Osteocyte (in vitro differentiated cells): ENCODE results near the gene NUP205. TPM values are rescaled to one million over a fixed set of nuclear protein-coding genes. Genes with fewer than 3 reads are reported as not detected.

Experiments used
- DNase-seq: peaks from one replicate; pipeline ENCODE4 v3.0.0; 2021; ENCODE audit warnings: mixed read lengths; ENCODE audit not compliant: unreplicated experiment; ENCODE audit errors: extremely low spot score
- H3K27ac Mint-ChIP-seq: one replicate; pipeline ENCODE4 v1.8.0; 2021; ENCODE audit warnings: mild to moderate bottlenecking, mixed read lengths; ENCODE audit not compliant: unreplicated experiment
- H3K27me3 Mint-ChIP-seq: one replicate; pipeline ENCODE4 v1.8.0; 2021; ENCODE audit warnings: mixed read lengths; ENCODE audit not compliant: unreplicated experiment
- H3K36me3 Mint-ChIP-seq: one replicate; pipeline ENCODE4 v1.8.0; 2021; ENCODE audit warnings: mixed read lengths; ENCODE audit not compliant: unreplicated experiment
- H3K4me1 Mint-ChIP-seq: one replicate; pipeline ENCODE4 v1.8.0; 2021; ENCODE audit warnings: mixed read lengths; ENCODE audit not compliant: unreplicated experiment
- H3K4me3 Mint-ChIP-seq: one replicate; pipeline ENCODE4 v1.8.0; 2021; ENCODE audit warnings: mild to moderate bottlenecking, moderate library complexity, mixed read lengths; ENCODE audit not compliant: unreplicated experiment
- H3K9me3 Mint-ChIP-seq: one replicate; pipeline ENCODE4 v1.8.0; 2021; ENCODE audit warnings: mixed read lengths; ENCODE audit not compliant: unreplicated experiment
- total RNA-seq: library from RNA; stranded (reverse); gene quantifications from 2 replicates; pipeline ENCODE4 v1.2.1, GENCODE V29; 2021
- TF ChIP-seq, protein P1 (sequence below): fragments of 200-600 bp; sonication (generic); IDR thresholded peaks from 2 replicates; pipeline ENCODE4 v1.5.0; 2021; ENCODE audit warnings: antibody characterized with exemption, mild to moderate bottlenecking, moderate library complexity

The NUP205 gene
- total RNA-seq, 1 donor from 2014 or later: 31.0 TPM

DNA sequence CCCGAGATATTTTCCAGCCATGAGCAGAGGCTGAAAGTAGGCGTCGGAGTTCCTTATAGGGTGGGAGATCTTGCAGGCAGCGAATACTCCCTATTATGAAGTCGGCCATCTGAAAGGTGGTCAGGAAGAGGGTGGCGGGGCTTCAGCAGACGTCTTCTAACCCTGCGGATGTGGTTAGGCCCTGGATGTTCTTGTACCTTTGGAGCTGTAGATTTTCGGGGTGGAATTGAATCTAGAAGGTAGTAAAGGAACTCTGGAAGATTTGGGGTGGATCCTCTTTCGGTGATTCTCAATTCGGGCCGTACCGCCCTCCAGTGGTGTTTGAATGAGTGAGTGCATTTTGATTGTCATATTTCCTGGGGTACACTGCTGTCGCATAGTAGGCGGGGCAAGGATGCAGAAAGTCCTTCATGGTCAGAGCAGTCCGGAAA, 635 bp downstream of the NUP205 start:
- H3K9me3 Mint-ChIP-seq: no peaks in the 10 kb centered on the region
- H3K36me3 Mint-ChIP-seq: no peaks in the 10 kb centered on the region
- TF ChIP-seq, protein P1, sequence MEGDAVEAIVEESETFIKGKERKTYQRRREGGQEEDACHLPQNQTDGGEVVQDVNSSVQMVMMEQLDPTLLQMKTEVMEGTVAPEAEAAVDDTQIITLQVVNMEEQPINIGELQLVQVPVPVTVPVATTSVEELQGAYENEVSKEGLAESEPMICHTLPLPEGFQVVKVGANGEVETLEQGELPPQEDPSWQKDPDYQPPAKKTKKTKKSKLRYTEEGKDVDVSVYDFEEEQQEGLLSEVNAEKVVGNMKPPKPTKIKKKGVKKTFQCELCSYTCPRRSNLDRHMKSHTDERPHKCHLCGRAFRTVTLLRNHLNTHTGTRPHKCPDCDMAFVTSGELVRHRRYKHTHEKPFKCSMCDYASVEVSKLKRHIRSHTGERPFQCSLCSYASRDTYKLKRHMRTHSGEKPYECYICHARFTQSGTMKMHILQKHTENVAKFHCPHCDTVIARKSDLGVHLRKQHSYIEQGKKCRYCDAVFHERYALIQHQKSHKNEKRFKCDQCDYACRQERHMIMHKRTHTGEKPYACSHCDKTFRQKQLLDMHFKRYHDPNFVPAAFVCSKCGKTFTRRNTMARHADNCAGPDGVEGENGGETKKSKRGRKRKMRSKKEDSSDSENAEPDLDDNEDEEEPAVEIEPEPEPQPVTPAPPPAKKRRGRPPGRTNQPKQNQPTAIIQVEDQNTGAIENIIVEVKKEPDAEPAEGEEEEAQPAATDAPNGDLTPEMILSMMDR: peak; percentile 75
- peaks cover 4% of the 10 kb centered on the region for H3K4me1 Mint-ChIP-seq
- H3K27me3 Mint-ChIP-seq: peaks cover 4% of the 10 kb centered on the region
- H3K4me3 Mint-ChIP-seq: no peak overlapping the region
- no peak for DNase-seq
- no peak overlapping the region for H3K27ac Mint-ChIP-seq

DNA sequence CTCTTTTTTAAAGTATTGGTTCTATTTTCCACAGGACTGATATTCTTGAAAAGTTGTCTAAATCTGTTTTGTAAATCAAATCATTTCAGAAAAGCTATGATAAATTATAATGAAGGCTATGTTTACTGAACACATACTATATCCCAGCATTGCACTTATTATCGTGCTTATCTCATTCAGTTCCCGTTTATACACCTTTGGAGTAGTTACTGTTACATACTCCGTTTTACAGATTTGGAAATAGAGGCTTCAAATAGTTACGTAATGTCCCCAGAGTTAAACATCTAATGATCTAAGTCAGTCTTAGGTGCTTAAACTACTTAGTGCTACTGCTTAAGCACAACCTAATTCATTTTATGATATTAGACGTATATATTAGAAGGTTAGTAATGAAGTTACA, 1.2 kb downstream of the NUP205 start:
- TF ChIP-seq, protein P1: no peak
- no peaks in the 10 kb centered on the region for H3K36me3 Mint-ChIP-seq
- H3K27ac Mint-ChIP-seq: no peak overlapping the region
- no peak for DNase-seq
- H3K9me3 Mint-ChIP-seq: no peaks in the 10 kb centered on the region
- H3K4me3 Mint-ChIP-seq: no peak overlapping the region
- H3K27me3 Mint-ChIP-seq: peaks cover 4% of the 10 kb centered on the region
- peaks cover 4% of the 10 kb centered on the region for H3K4me1 Mint-ChIP-seq

GRCh38 chr7:135560631-135561030, 2.9 kb downstream of the NUP205 start:
- H3K4me3 Mint-ChIP-seq: no peak overlapping the region
- H3K27ac Mint-ChIP-seq: no peak overlapping the region
- peaks cover 4% of the 10 kb centered on the region for H3K4me1 Mint-ChIP-seq
- no peak for DNase-seq
- no peaks in the 10 kb centered on the region for H3K36me3 Mint-ChIP-seq
- TF ChIP-seq, protein P1: no peak
- H3K9me3 Mint-ChIP-seq: no peaks in the 10 kb centered on the region
- H3K27me3 Mint-ChIP-seq: no peaks in the 10 kb centered on the region

DNA sequence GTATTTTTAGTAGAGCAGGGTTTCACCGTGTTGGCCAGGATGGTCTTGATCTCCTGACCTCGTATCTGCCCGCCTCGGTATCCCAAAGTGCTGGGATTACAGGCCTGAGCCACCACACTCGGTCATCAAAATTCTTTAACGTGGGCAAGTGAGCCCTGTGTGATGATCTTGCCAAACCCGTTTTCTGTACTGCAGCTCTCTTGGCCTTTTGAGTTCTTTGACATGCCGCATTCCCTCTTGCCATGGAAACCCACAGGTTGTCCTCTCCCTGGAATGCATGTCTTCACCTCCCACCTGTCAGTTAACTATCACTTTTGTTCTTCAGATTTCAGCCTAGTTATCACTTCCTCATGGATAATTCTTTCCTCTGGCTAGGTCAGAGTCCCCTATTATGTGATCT, 5.0 kb downstream of the NUP205 start:
- Mint-ChIP-seq H3K9me3 (no peaks in the 10 kb centered on the region), H3K27ac (no peak overlapping the region), H3K36me3 (no peaks in the 10 kb centered on the region), H3K4me3 (no peak overlapping the region), H3K4me1 (peaks cover 4% of the 10 kb centered on the region), H3K27me3 (no peaks in the 10 kb centered on the region)
- TF ChIP-seq, protein P1: no peak
- no peak for DNase-seq

- Mint-ChIP-seq H3K27me3 (no peaks in the 10 kb centered on the region), H3K36me3 (peaks cover 16% of the 10 kb centered on the region), H3K4me1 (no peaks in the 10 kb centered on the region), H3K4me3 (no peak overlapping the region), H3K9me3 (no peaks in the 10 kb centered on the region), H3K27ac (no peak overlapping the region)
- TF ChIP-seq, protein P1: no peak
- no peak for DNase-seq
These were observed 14.1 kb downstream of the NUP205 start for GRCh38 chr7:135571834-135572233.
